Measurements from ENCODE around the gene PTPRB.

DNA sequence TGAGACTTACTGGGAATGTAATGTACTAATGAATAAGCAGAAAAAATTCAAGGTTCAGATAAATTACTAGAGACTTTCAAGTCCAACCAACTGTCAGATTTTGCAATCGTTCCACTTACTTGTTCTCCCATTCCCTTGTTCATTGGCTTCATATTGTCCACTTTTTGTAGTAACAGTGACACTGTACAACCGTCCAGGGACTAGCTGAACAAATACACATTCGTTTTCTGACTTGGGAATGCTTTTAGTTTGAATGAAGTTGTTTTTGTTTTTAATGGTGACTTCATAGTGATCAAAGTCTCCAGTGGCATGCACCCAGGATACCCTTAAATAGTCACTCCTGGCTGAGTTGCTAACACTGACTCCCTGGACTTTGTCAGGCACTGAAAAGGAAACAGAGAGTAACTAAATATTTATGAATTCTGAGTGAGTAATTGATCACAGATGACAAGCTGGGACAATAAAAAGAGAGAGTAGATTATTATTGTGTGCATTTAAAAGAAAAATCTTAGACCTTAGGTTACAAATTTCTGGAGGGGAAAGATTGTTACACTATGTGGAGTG is 65.4 kb downstream of the PTPRB start:
- TF ChIP-seq, protein P1, sequence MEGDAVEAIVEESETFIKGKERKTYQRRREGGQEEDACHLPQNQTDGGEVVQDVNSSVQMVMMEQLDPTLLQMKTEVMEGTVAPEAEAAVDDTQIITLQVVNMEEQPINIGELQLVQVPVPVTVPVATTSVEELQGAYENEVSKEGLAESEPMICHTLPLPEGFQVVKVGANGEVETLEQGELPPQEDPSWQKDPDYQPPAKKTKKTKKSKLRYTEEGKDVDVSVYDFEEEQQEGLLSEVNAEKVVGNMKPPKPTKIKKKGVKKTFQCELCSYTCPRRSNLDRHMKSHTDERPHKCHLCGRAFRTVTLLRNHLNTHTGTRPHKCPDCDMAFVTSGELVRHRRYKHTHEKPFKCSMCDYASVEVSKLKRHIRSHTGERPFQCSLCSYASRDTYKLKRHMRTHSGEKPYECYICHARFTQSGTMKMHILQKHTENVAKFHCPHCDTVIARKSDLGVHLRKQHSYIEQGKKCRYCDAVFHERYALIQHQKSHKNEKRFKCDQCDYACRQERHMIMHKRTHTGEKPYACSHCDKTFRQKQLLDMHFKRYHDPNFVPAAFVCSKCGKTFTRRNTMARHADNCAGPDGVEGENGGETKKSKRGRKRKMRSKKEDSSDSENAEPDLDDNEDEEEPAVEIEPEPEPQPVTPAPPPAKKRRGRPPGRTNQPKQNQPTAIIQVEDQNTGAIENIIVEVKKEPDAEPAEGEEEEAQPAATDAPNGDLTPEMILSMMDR (IDR thresholded peaks at IDR 0.05) = no peak
- TF ChIP-seq POLR2A (IDR thresholded peaks at IDR 0.05) = no peak
